Fibroblast of lung (primary cell): Measurements from ENCODE around the gene RFX1. TPM values are rescaled to one million over a fixed set of nuclear protein-coding genes. Genes with fewer than 3 reads are reported as not detected.

Experiments used
- DNase-seq, 2 donors: peaks; one replicate each; pipeline versions ENCODE4 v3.0.0 to v3.0.0-alpha.2; 2010; ENCODE audit warnings: low read depth in 2 of 2
- H2AFZ ChIP-seq: 2 replicates; pipeline ENCODE4 v1.5.1; 2012; ENCODE audit warnings: low read length, control low read depth, inconsistent platforms
- H3K27ac ChIP-seq: 2 replicates; pipeline ENCODE4 v1.5.1; 2011; ENCODE audit warnings: low read length, control low read depth; ENCODE audit not compliant: insufficient read depth
- H3K27me3 ChIP-seq: 2 replicates; pipeline ENCODE4 v1.5.1; 2011; ENCODE audit warnings: mild to moderate bottlenecking, low read length; ENCODE audit not compliant: control insufficient read depth, insufficient read depth
- H3K36me3 ChIP-seq: 2 replicates; pipeline ENCODE4 v1.5.1; 2011; ENCODE audit warnings: low read length; ENCODE audit not compliant: control insufficient read depth, insufficient read depth
- H3K4me1 ChIP-seq: 2 replicates; pipeline ENCODE4 v1.5.1; 2011; ENCODE audit warnings: low read length; ENCODE audit not compliant: control insufficient read depth, insufficient read depth; ENCODE audit errors: extremely low read depth
- H3K4me2 ChIP-seq: 2 replicates; pipeline ENCODE4 v1.5.1; 2011; ENCODE audit warnings: low read length, control low read depth; ENCODE audit not compliant: insufficient read depth; ENCODE audit errors: extremely low read depth
- H3K4me3 ChIP-seq, 4 experiments: fragments of 200-600 bp in 1 of 4; sonication (generic) in 1 of 4; replicated peaks in 1 of 4; 2 replicates each; pipeline ENCODE4 v1.5.1; 2011 to 2016; ENCODE audit warnings: low read length in 4 of 4, low read depth in 3 of 4, mild to moderate bottlenecking in 3 of 4, control low read depth in 2 of 4, inconsistent platforms in 1 of 4, mixed read lengths in 1 of 4; ENCODE audit not compliant: insufficient read depth in 1 of 4; ENCODE audit errors: control extremely low read depth in 1 of 4
- H3K79me2 ChIP-seq: 2 replicates; pipeline ENCODE4 v1.5.1; 2012; ENCODE audit warnings: mild to moderate bottlenecking, low read length, inconsistent platforms; ENCODE audit not compliant: control insufficient read depth, insufficient read depth
- H3K9ac ChIP-seq: 2 replicates; pipeline ENCODE4 v1.5.1; 2011; ENCODE audit warnings: mild to moderate bottlenecking, low read length, control low read depth; ENCODE audit not compliant: insufficient read depth
- H3K9me3 ChIP-seq: 2 replicates; pipeline ENCODE4 v1.5.1; 2012; ENCODE audit warnings: low read depth, low read length; ENCODE audit not compliant: control insufficient read depth, insufficient read depth
- H4K20me1 ChIP-seq: 2 replicates; pipeline ENCODE4 v1.5.1; 2011; ENCODE audit warnings: low read length; ENCODE audit not compliant: control insufficient read depth, insufficient read depth; ENCODE audit errors: extremely low read depth
- EZH2 ChIP-seq: IDR thresholded peaks from 2 replicates; pipeline ENCODE4 v1.5.1; 2012; ENCODE audit warnings: low read length, control low read depth, mild to moderate bottlenecking; ENCODE audit errors: missing control alignments
- polyA plus RNA-seq, 2 donors: library from polyadenylated mRNA; depleted of rRNA in 1 of 2; stranded (reverse) in 1 of 2; unstranded in 1 of 2; fragments of >200 nt; gene quantifications; 2 replicates each; pipeline ENCODE4 v1.2.1, GENCODE V29; 2011 to 2012; ENCODE audit warnings: missing spikeins in 1 of 2
- total RNA-seq: library from RNA; depleted of rRNA; stranded (reverse); fragments of >200 nt; gene quantifications from 2 replicates; pipeline ENCODE4 v1.2.1, GENCODE V29; 2014
- TF ChIP-seq, protein P1 (sequence below), 2 donors: IDR thresholded peaks in 1 of 2; conservative IDR thresholded peaks in 1 of 2; 1 replicate in 1 of 2; 2 replicates in 1 of 2; pipeline ENCODE4 v1.5.1; 2011 to 2012; ENCODE audit warnings: low read length in 2 of 2, control low read depth in 1 of 2, inconsistent platforms in 1 of 2, low read depth in 1 of 2, mild to moderate bottlenecking in 1 of 2

RFX1 gene
- total and polyA plus RNA-seq, 2 donors (not counting 1 experiment from before 2014, with no cell fraction given) = 0.44 to 2.6 TPM

- Histone ChIP-seq H3K27ac (peak overlapping the region; percentile 0), H3K4me1 (peaks cover 7% of the 10 kb centered on the region), H3K79me2 (no peaks in the 10 kb centered on the region), H3K9ac (no peak overlapping the region), H3K9me3 (no peaks in the 10 kb centered on the region), H4K20me1 (no peaks in the 10 kb centered on the region), H3K27me3 (no peaks in the 10 kb centered on the region), H2AFZ (no peak overlapping the region), H3K36me3 (no peaks in the 10 kb centered on the region), H3K4me3 (no peak overlapping the region), H3K4me2 (no peak overlapping the region)
- TF ChIP-seq, protein P1, sequence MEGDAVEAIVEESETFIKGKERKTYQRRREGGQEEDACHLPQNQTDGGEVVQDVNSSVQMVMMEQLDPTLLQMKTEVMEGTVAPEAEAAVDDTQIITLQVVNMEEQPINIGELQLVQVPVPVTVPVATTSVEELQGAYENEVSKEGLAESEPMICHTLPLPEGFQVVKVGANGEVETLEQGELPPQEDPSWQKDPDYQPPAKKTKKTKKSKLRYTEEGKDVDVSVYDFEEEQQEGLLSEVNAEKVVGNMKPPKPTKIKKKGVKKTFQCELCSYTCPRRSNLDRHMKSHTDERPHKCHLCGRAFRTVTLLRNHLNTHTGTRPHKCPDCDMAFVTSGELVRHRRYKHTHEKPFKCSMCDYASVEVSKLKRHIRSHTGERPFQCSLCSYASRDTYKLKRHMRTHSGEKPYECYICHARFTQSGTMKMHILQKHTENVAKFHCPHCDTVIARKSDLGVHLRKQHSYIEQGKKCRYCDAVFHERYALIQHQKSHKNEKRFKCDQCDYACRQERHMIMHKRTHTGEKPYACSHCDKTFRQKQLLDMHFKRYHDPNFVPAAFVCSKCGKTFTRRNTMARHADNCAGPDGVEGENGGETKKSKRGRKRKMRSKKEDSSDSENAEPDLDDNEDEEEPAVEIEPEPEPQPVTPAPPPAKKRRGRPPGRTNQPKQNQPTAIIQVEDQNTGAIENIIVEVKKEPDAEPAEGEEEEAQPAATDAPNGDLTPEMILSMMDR (conservative IDR thresholded peaks at IDR 0.05 in 1 of 2, IDR thresholded peaks at IDR 0.05 in 1 of 2; ENCODE audit: low read depth in 1 of 2, low read length in 2 of 2) = no peak
- TF ChIP-seq EZH2 = no peak
- DNase-seq = no peak
These were observed 18.8 kb downstream of the RFX1 start for GRCh38 chr19:13987101-13987890.

DNA sequence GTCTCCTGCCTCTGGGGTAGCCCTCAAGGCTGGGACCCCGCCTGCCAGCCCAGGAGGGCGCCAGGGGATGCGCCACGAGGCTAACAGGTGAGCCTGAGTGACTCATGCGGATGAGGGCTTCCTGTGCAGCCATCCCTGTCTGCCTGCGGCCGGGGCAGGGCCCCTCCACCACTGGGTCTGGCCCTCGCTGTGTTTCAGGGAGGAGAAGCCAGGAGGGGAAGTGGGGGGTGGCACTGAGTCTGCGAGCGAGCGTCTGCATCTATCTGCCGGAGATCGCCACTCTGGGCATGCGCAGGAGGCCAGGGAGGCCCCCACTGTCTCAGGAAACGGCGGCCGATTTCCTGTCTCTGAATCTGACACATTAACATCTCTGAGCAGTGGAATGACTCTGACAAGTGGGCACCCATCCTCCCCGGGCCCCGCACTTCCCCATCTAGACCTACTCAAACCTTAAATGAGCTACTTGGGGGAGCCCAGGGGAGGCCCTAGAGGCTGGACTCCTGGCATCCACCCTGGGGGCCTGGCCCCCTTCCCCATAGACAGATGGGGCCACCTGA is 19.7 kb downstream of the RFX1 start:
- no peaks in the 10 kb centered on the region for H3K27me3 ChIP-seq
- no peaks in the 10 kb centered on the region for H4K20me1 ChIP-seq
- H3K27ac ChIP-seq = peak overlapping the region; percentile 0
- H3K4me3 ChIP-seq = no peak overlapping the region
- H3K4me1 ChIP-seq = peaks cover 7% of the 10 kb centered on the region
- TF ChIP-seq, protein P1 (conservative IDR thresholded peaks at IDR 0.05 in 1 of 2, IDR thresholded peaks at IDR 0.05 in 1 of 2; ENCODE audit: low read depth in 1 of 2, low read length in 2 of 2) = no peak
- no peaks in the 10 kb centered on the region for H3K79me2 ChIP-seq
- no peaks in the 10 kb centered on the region for H3K36me3 ChIP-seq
- peak in 1 of 2 donors; percentile 55 for DNase-seq
- H3K9me3 ChIP-seq = no peaks in the 10 kb centered on the region
- H3K9ac ChIP-seq = peak overlapping the region; percentile 21
- H2AFZ ChIP-seq = peak overlapping the region; percentile 56
- no peak overlapping the region for H3K4me2 ChIP-seq

DNA sequence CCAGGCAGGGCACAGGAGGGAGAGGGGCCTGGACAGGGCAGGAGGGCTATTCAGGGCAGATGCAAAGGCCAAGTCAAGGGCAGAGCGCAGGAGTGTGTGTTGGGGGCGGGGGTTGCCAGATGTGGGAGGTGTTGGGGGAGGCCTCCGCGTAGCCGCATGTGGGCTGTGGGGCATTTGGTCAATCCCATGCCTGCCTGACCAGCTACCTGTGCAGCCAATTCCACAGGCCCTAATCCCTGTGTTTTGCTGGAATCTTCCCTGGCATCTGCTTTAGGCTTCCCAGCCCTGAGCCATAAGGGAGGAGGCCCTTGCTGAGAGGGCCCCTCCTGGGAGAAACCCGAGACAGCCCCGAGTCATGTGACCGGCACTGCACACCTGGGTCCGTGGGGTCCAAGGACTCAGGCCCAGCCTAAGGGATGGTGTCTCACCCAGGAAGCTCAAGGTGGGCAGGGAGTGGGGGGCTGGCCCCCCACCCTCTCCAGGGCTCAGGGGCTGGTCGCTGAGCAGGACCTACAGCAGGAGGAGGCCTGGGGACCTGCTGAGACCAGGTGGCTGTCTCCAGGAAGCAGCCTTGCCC is 20.3 kb downstream of the RFX1 start:
- peak overlapping the region; percentile 56 for H2AFZ ChIP-seq
- H3K27ac ChIP-seq = no peak overlapping the region
- DNase-seq = no peak

More for the DNA sequence above, 20.3 kb downstream of the RFX1 start:
- TF ChIP-seq, protein P1 (conservative IDR thresholded peaks at IDR 0.05 in 1 of 2, IDR thresholded peaks at IDR 0.05 in 1 of 2; ENCODE audit: low read depth in 1 of 2, low read length in 2 of 2) = no peak
- TF ChIP-seq EZH2 = no peak
- Histone ChIP-seq H3K79me2 (no peaks in the 10 kb centered on the region), H3K36me3 (no peaks in the 10 kb centered on the region), H3K9me3 (no peaks in the 10 kb centered on the region), H3K4me1 (peaks cover 7% of the 10 kb centered on the region), H3K4me3 (no peak overlapping the region), H3K9ac (peak overlapping the region; percentile 21), H4K20me1 (no peaks in the 10 kb centered on the region), H3K4me2 (no peak overlapping the region), H3K27me3 (no peaks in the 10 kb centered on the region)
